SH-SY5Y (cell line): ENCODE data around the gene ZNF454.

Experiments
- GATA2 ChIP-seq: IDR thresholded peaks from 2 replicates; pipeline ENCODE4 v1.6.1; 2011; ENCODE audit warnings: mild to moderate bottlenecking, low read depth, low read length
- GATA3 ChIP-seq: IDR thresholded peaks from 2 replicates; pipeline ENCODE4 v1.6.1; 2011; ENCODE audit warnings: low read depth, mild to moderate bottlenecking, low read length, moderate library complexity

- TF ChIP-seq GATA3: no peak
- no peak for TF ChIP-seq GATA2
These were observed 41.7 kb upstream of the ZNF454 start for GRCh38 chr5:178899289-178899688.
